Esophagus (tissue), 2 donors: ENCODE results near the gene SLC7A9. TPM values are rescaled to one million over a fixed set of nuclear protein-coding genes. Genes with fewer than 3 reads are reported as not detected.
"Not testable (repeated sequence)": the region's sequence is repeated elsewhere in the genome, so short reads cannot be mapped to it uniquely, and the experiment has no call there.

Experiments used
- H3K27ac ChIP-seq, 2 donors: one replicate each; pipeline ENCODE4 v1.5.1; 2013; ENCODE audit warnings: low read depth in 2 of 2, mild to moderate bottlenecking in 2 of 2, inconsistent platforms in 1 of 2, low read length in 1 of 2, moderate library complexity in 1 of 2
- H3K27me3 ChIP-seq, 2 donors: one replicate each; pipeline ENCODE4 v1.6.1; 2013; ENCODE audit warnings: low read length in 2 of 2, control low read depth in 1 of 2, mild to moderate bottlenecking in 1 of 2; ENCODE audit not compliant: insufficient read depth in 2 of 2, control insufficient read depth in 1 of 2
- H3K36me3 ChIP-seq, 2 donors: one replicate each; pipeline ENCODE4 v1.6.1; 2013; ENCODE audit warnings: low read length in 1 of 2; ENCODE audit not compliant: control insufficient read depth in 2 of 2, insufficient read depth in 2 of 2
- H3K4me1 ChIP-seq, 2 donors: one replicate each; pipeline ENCODE4 v1.6.1; 2013; ENCODE audit warnings: low read length in 1 of 2; ENCODE audit not compliant: control insufficient read depth in 2 of 2, insufficient read depth in 2 of 2
- H3K4me3 ChIP-seq, 2 donors: one replicate each; pipeline ENCODE4 v1.5.1; 2013; ENCODE audit warnings: low read length in 2 of 2, mild to moderate bottlenecking in 2 of 2, low read depth in 1 of 2, moderate library complexity in 1 of 2
- H3K9me3 ChIP-seq, 2 donors: one replicate each; pipeline ENCODE4 v1.6.1; 2013; ENCODE audit warnings: mild to moderate bottlenecking in 2 of 2, low read depth in 1 of 2, low read length in 1 of 2, moderate library complexity in 1 of 2; ENCODE audit not compliant: control insufficient read depth in 2 of 2, insufficient read depth in 1 of 2
- WGBS, 2 donors: extraction: QIAGEN DNeasy Blood & Tissue Kit; methylation state at CpG; one replicate each; pipeline ENCODE4 v1.1.7; 2013; 5-methylcytosine and 5-hydroxymethylcytosine counted together
- polyA plus RNA-seq, 2 donors: library from polyadenylated mRNA; stranded (reverse); fragments of 200-250 nt; gene quantifications; one replicate each; pipeline ENCODE4 v1.2.3, GENCODE V29; 2013
- donor health status: healthy with polysubstance abuse.
- donor health status: Bipolar disorder and iron deficiency.

The SLC7A9 gene
- polyA plus RNA-seq, 2 donors: 0.16 to 0.33 TPM

DNA sequence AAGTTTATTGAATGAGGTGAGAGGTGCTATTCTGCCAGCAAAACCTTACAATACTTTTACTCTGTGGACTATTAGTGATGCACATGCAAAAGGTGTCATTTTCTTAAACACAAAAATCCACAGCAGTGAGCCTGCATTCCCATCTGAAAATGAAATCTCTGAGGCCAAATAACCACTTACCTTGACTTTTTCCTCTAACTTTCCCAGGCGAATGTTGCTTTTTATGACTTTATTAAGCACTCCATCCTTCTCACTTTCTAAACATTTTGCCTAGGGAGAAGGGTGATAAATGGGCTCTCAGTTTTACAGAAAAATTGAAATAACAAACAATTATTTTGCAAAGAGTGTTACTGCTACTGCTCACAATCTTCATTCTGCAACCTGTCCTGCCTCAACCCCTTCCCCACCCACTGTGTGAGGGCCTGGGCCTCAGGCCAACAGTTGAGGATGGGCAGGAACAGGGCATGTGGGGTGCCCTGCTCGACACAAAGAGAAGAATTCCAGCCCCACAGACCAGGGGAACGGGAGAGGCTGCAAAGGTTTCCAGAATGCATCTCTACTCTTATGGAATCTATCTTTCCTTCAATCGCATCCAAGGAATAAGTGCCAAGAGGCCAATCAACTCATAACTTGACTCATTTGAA, 18.1 kb upstream of the SLC7A9 start:
- WGBS, 2 donors: 83 to 90% methylated on average over 4 of the region's 4 CpGs

DNA sequence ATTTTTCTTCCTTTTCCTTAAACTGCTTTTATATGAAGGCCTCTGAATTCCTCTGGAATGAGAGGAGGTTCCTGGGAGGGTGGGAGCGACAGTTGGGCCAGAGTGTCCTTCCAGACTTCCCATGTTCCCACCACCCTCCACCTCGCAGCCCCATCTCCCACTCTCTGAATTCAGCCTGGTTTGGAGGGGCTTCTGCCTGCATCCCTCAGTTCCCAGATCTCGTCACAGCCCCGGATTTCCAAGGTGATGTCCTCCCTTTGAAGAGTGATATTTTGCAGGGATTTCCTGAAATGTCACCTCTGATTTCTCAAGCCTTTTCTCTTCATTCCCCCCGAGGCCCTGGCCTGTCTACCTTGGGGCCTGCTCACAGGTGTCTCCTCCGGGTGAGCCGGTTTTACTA, 16.7 kb upstream of the SLC7A9 start:
- 89% methylated on average over 7 of the region's 7 CpGs for WGBS, 2 donors
- peaks cover 0 to 3% of the 10 kb centered on the region in 2 donors for H3K9me3 ChIP-seq
- H3K36me3 ChIP-seq: peaks cover 0 to 9% of the 10 kb centered on the region in 2 donors
- no peaks in the 10 kb centered on the region for H3K27me3 ChIP-seq
- H3K4me3 ChIP-seq: no peak overlapping the region
- H3K4me1 ChIP-seq: peaks cover 0 to 5% of the 10 kb centered on the region in 2 donors
- no peak overlapping the region for H3K27ac ChIP-seq

More for the DNA sequence above, 18.1 kb upstream of the SLC7A9 start:
- Histone ChIP-seq H3K9me3 (peaks cover 3 to 7% of the 10 kb centered on the region in 2 donors), H3K36me3 (peaks cover 0 to 6% of the 10 kb centered on the region in 2 donors), H3K27ac (no peak overlapping the region), H3K4me1 (peaks cover 0 to 2% of the 10 kb centered on the region in 2 donors), H3K4me3 (no peak overlapping the region), H3K27me3 (no peaks in the 10 kb centered on the region)

DNA sequence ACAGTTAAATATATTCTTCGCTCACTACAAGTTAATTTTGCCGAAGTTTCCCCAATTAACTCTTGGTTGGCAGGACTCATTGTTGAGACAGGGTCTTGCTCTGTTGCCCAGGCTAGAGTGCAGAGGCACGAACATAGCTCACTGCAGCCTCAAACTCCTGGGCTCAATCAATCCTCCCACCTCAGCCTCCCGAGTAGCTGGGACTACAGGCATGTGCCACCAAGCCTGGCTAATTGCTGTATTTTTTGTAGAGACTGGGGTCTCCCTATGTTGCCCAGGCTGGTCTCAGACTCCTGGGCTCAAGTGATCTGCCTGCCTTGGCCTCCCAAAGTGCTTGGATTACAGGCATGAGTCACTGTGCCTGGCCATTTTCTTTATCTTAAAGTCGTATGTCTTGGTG, 15.7 kb upstream of the SLC7A9 start:
- H3K27ac ChIP-seq, H3K9me3 ChIP-seq, H3K36me3 ChIP-seq, H3K4me1 ChIP-seq, H3K27me3 ChIP-seq, H3K4me3 ChIP-seq: not testable (repeated sequence)
- 88 to 92% methylated on average over 5 of the region's 5 CpGs for WGBS, 2 donors

- Histone ChIP-seq H3K4me3 (no peak overlapping the region), H3K36me3 (peaks cover 0 to 11% of the 10 kb centered on the region in 2 donors), H3K4me1 (peaks cover 0 to 3% of the 10 kb centered on the region in 2 donors), H3K9me3 (no peaks in the 10 kb centered on the region), H3K27me3 (no peaks in the 10 kb centered on the region), H3K27ac (no peak overlapping the region)
- WGBS, 2 donors: 88 to 91% methylated on average over 12 of the region's 12 CpGs
Observed at GRCh38 chr19:32881766-32882165, 12.2 kb upstream of the SLC7A9 start.

DNA sequence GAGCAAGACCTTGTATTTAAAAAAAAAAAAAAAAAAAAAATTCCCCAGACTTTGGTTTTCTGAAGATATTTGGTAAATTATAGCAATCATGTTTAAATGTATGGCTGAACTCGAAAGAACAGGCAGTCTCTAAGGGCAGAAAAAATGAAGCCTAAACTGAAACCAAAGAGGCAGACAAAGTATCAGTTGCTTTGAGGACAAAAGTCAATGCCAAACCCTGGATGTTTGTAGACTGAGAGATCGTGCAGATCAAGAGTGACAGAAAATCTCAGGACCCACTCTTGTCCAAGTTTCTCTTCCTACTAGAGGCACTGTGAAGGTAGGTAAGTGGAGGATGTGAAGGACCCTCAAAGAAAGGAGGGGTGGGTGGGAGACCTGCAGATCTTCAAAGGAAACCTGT, 11.1 kb upstream of the SLC7A9 start:
- Histone ChIP-seq H3K36me3 (peaks cover 0 to 11% of the 10 kb centered on the region in 2 donors), H3K9me3 (no peaks in the 10 kb centered on the region), H3K4me1 (peaks cover 0 to 3% of the 10 kb centered on the region in 2 donors), H3K27ac (no peak overlapping the region), H3K4me3 (no peak overlapping the region), H3K27me3 (no peaks in the 10 kb centered on the region)
- 74 to 95% methylated on average over 2 of the region's 2 CpGs for WGBS, 2 donors

DNA sequence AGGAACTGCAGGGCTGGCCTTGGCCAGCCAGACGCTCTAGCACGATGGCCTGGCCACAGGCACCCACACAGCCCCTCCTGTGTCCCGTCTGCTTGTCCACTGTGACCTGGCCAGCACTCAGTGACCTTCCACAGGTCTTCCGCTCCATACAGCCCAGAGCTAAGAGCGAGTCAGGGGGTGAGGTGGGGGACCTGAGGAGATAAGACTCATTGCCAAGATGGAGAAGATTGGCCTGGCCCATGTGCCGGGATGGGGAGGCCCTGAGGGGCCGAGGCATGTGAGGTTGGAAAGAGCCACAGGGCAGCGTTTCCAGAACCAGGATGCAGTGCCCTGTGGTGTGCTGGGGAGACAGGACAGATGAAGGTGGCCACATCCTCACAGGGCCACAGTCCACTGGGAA, 10.2 kb upstream of the SLC7A9 start:
- no peak overlapping the region for H3K27ac ChIP-seq
- WGBS, 2 donors: 88 to 89% methylated on average over 8 of the region's 8 CpGs
- H3K36me3 ChIP-seq: peaks cover 0 to 11% of the 10 kb centered on the region in 2 donors

DNA sequence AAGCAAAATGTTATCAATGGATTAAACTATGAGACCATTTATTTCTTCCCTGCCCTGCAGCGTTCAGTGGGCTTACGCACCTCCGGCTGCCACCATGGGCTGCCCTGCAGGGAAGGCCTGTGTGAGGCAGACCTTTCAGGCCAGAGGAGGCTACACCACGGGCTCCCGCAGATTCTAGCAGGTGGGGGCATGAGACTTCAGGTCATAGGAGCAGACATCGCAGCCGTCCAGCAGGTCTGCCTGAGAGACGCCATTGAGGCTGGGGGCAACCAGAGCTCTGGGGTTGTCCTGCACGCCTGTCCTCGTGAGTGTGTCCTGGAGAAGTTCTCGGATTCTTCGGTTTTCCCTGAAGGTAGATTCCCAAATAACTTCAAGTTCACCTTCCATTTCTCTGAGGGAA, 9.4 kb upstream of the SLC7A9 start:
- peaks cover 0 to 3% of the 10 kb centered on the region in 2 donors for H3K4me1 ChIP-seq
- no peak overlapping the region for H3K27ac ChIP-seq
- peaks cover 0 to 11% of the 10 kb centered on the region in 2 donors for H3K36me3 ChIP-seq
- no peaks in the 10 kb centered on the region for H3K9me3 ChIP-seq
- H3K4me3 ChIP-seq: no peak overlapping the region
- 97 to 98% methylated on average over 12 of the region's 12 CpGs for WGBS, 2 donors
- H3K27me3 ChIP-seq: no peaks in the 10 kb centered on the region

More for the DNA sequence above, 10.2 kb upstream of the SLC7A9 start:
- H3K4me1 ChIP-seq: peaks cover 0 to 3% of the 10 kb centered on the region in 2 donors
- H3K9me3 ChIP-seq: no peaks in the 10 kb centered on the region
- no peaks in the 10 kb centered on the region for H3K27me3 ChIP-seq
- no peak overlapping the region for H3K4me3 ChIP-seq

DNA sequence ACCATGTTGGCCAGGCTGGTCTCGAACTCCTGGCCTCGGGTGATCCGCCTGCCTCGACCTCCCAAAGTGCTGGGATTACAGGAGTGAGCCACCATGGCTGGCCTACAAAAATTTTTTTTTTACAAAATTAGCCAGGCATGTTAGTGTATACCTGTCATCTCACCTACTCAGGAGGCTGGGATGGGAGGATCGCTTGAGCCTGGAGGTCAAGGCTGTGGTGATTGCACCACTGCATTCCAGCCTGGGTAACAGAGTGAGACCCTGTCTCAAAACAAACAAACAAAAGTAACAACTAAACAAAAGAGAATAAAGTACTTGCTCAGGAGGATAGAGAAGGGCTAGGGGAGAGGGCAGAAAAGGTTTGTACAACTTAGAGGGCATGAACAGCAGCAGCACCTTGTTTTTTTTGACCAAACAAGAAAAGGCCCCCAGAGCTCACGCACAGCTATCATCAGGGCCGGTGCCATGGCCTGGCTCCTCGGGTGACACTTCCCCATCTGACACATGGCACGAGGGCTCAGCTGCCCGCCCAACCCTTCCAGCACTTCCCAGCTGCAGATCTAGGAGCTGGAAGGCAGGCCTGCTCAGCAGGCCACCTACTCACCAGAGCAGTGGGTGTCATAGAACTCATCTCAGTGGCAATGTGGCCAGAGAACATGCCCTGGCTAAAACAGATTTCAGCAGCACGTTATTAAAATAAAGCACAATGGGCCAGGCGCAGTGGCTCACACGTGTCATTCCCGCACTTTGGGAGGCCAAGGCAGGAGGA, 8.6 kb upstream of the SLC7A9 start:
- Histone ChIP-seq H3K27me3 (no peaks in the 10 kb centered on the region), H3K4me1 (peaks cover 0 to 3% of the 10 kb centered on the region in 2 donors), H3K4me3 (no peak overlapping the region), H3K27ac (no peak overlapping the region), H3K9me3 (no peaks in the 10 kb centered on the region), H3K36me3 (peaks cover 0 to 11% of the 10 kb centered on the region in 2 donors)
- WGBS, 2 donors: 94 to 95% methylated on average over 14 of the region's 14 CpGs

- no peak overlapping the region for H3K4me3 ChIP-seq
- 89 to 92% methylated on average over 9 of the region's 9 CpGs for WGBS, 2 donors
- peaks cover 0 to 3% of the 10 kb centered on the region in 2 donors for H3K4me1 ChIP-seq
- H3K27me3 ChIP-seq: no peaks in the 10 kb centered on the region
- H3K9me3 ChIP-seq: no peaks in the 10 kb centered on the region
- H3K36me3 ChIP-seq: peaks cover 0 to 11% of the 10 kb centered on the region in 2 donors
- no peak overlapping the region for H3K27ac ChIP-seq
Observed at GRCh38 chr19:32877323-32877912, 7.9 kb upstream of the SLC7A9 start.
